T-helper 2 cell treated with Interferon-gamma antibody and Interleukin-4, amounts not matched to agents 5 μg/mL and 100 μg/mL, for 36 hours (primary cell): Measurements from ENCODE around the gene MRPS34.

Source experiments
- DNase-seq: peaks from one replicate; pipeline ENCODE4 v3.0.0; 2021; ENCODE audit warnings: low spot score
- H3K27ac Mint-ChIP-seq: one replicate; pipeline ENCODE4 v1.8.0; 2021; ENCODE audit warnings: mild to moderate bottlenecking, mixed read lengths
- H3K27me3 Mint-ChIP-seq: one replicate; pipeline ENCODE4 v1.8.0; 2021; ENCODE audit warnings: low read depth, mixed read lengths
- H3K36me3 Mint-ChIP-seq: one replicate; pipeline ENCODE4 v1.8.0; 2021; ENCODE audit warnings: low read depth, mixed read lengths
- H3K4me1 Mint-ChIP-seq: one replicate; pipeline ENCODE4 v1.8.0; 2021; ENCODE audit warnings: low read depth, mixed read lengths
- H3K4me3 Mint-ChIP-seq: one replicate; pipeline ENCODE4 v1.8.0; 2022; ENCODE audit warnings: mild to moderate bottlenecking, moderate library complexity, mixed read lengths
- H3K9me3 Mint-ChIP-seq: one replicate; pipeline ENCODE4 v1.8.0; 2021; ENCODE audit warnings: mixed read lengths

MRPS34 gene

GRCh38 chr16:1773703-1774447 is 941 bp upstream of the MRPS34 start:
- DNase-seq, result no peak
- Mint-ChIP-seq H3K4me1 (peaks cover 2% of the 10 kb centered on the region), H3K4me3 (peak overlapping the region; percentile 98), H3K9me3 (no peaks in the 10 kb centered on the region), H3K36me3 (peaks cover 12% of the 10 kb centered on the region), H3K27ac (peak overlapping the region; percentile 60), H3K27me3 (no peaks in the 10 kb centered on the region)

- H3K4me1 Mint-ChIP-seq, result peaks cover 2% of the 10 kb centered on the region
- peak within 1 kb of the TSS; percentile 98 for H3K4me3 Mint-ChIP-seq
- H3K36me3 Mint-ChIP-seq, result peaks cover 18% of the 10 kb centered on the region
- H3K9me3 Mint-ChIP-seq, result no peaks in the 10 kb centered on the region
- peak; percentile 45 for DNase-seq
- H3K27me3 Mint-ChIP-seq, result no peaks in the 10 kb centered on the region
- H3K27ac Mint-ChIP-seq, result peak within 1 kb of the TSS; percentile 97
Observed at GRCh38 chr16:1772362-1772907, 499 bp downstream of the MRPS34 start, which contains the start of gene EME2. EME2 (plus strand) TSS chr16:1772810; CDS start chr16:1773228, 418 bp downstream.

GRCh38 chr16:1771864-1772361 is 1.0 kb downstream of the MRPS34 start:
- peaks cover 20% of the 10 kb centered on the region for H3K36me3 Mint-ChIP-seq
- H3K27me3 Mint-ChIP-seq, result no peaks in the 10 kb centered on the region
- H3K27ac Mint-ChIP-seq, result peak overlapping the region; percentile 97
- peaks cover 2% of the 10 kb centered on the region for H3K4me1 Mint-ChIP-seq
- peak overlapping the region; percentile 98 for H3K4me3 Mint-ChIP-seq
- H3K9me3 Mint-ChIP-seq, result no peaks in the 10 kb centered on the region
- no peak for DNase-seq

- Mint-ChIP-seq H3K4me3 (peak within 1 kb of the TSS; percentile 98), H3K27me3 (no peaks in the 10 kb centered on the region), H3K36me3 (peaks cover 20% of the 10 kb centered on the region), H3K4me1 (peaks cover 2% of the 10 kb centered on the region), H3K27ac (peak within 1 kb of the TSS; percentile 97), H3K9me3 (no peaks in the 10 kb centered on the region)
- DNase-seq, result peak; percentile 83
Observed at GRCh38 chr16:1771188-1771863, 1.6 kb downstream of the MRPS34 start, which contains the start of gene NME3. NME3 (minus strand) TSS chr16:1771543; CDS start chr16:1771534, 9 bp downstream.

GRCh38 chr16:1770328-1771187 is 2.4 kb downstream of the MRPS34 start:
- peak overlapping the region; percentile 65 for H3K27ac Mint-ChIP-seq
- H3K4me1 Mint-ChIP-seq, result peaks cover 2% of the 10 kb centered on the region
- no peaks in the 10 kb centered on the region for H3K27me3 Mint-ChIP-seq
- no peaks in the 10 kb centered on the region for H3K9me3 Mint-ChIP-seq
- DNase-seq, result peak; percentile 39
- peaks cover 22% of the 10 kb centered on the region for H3K36me3 Mint-ChIP-seq
- H3K4me3 Mint-ChIP-seq, result peak overlapping the region; percentile 74

GRCh38 chr16:1769402-1770300 is 3.3 kb downstream of the MRPS34 start:
- DNase-seq, result no peak
- H3K27ac Mint-ChIP-seq, result peak overlapping the region; percentile 55
- H3K4me1 Mint-ChIP-seq, result peaks cover 2% of the 10 kb centered on the region
- H3K36me3 Mint-ChIP-seq, result peaks cover 22% of the 10 kb centered on the region
- H3K4me3 Mint-ChIP-seq, result peak overlapping the region; percentile 74
- H3K27me3 Mint-ChIP-seq, result no peaks in the 10 kb centered on the region
- no peaks in the 10 kb centered on the region for H3K9me3 Mint-ChIP-seq

GRCh38 chr16:1768767-1769401 is 4.0 kb downstream of the MRPS34 start:
- peaks cover 22% of the 10 kb centered on the region for H3K36me3 Mint-ChIP-seq
- peaks cover 2% of the 10 kb centered on the region for H3K4me1 Mint-ChIP-seq
- H3K27me3 Mint-ChIP-seq, result no peaks in the 10 kb centered on the region
- H3K4me3 Mint-ChIP-seq, result no peak overlapping the region
- no peak overlapping the region for H3K27ac Mint-ChIP-seq
- DNase-seq, result no peak
- H3K9me3 Mint-ChIP-seq, result no peaks in the 10 kb centered on the region

- no peak overlapping the region for H3K27ac Mint-ChIP-seq
- DNase-seq, result no peak
- H3K4me1 Mint-ChIP-seq, result peaks cover 2% of the 10 kb centered on the region
- H3K27me3 Mint-ChIP-seq, result no peaks in the 10 kb centered on the region
- H3K4me3 Mint-ChIP-seq, result no peak overlapping the region
- peaks cover 22% of the 10 kb centered on the region for H3K36me3 Mint-ChIP-seq
- no peaks in the 10 kb centered on the region for H3K9me3 Mint-ChIP-seq
Observed at GRCh38 chr16:1768061-1768766, 4.7 kb downstream of the MRPS34 start.

GRCh38 chr16:1767116-1767994 is 5.6 kb downstream of the MRPS34 start:
- Mint-ChIP-seq H3K4me3 (no peak overlapping the region), H3K36me3 (peaks cover 20% of the 10 kb centered on the region), H3K27ac (no peak overlapping the region), H3K9me3 (no peaks in the 10 kb centered on the region), H3K4me1 (peaks cover 2% of the 10 kb centered on the region), H3K27me3 (no peaks in the 10 kb centered on the region)
- no peak for DNase-seq

GRCh38 chr16:1766701-1767100 is 6.2 kb downstream of the MRPS34 start:
- no peak overlapping the region for H3K4me3 Mint-ChIP-seq
- H3K27ac Mint-ChIP-seq, result no peak overlapping the region
- H3K36me3 Mint-ChIP-seq, result peaks cover 14% of the 10 kb centered on the region
- DNase-seq, result no peak
- H3K4me1 Mint-ChIP-seq, result no peaks in the 10 kb centered on the region
- H3K9me3 Mint-ChIP-seq, result no peaks in the 10 kb centered on the region
- no peaks in the 10 kb centered on the region for H3K27me3 Mint-ChIP-seq

- no peaks in the 10 kb centered on the region for H3K4me1 Mint-ChIP-seq
- H3K27me3 Mint-ChIP-seq, result no peaks in the 10 kb centered on the region
- H3K9me3 Mint-ChIP-seq, result no peaks in the 10 kb centered on the region
- peaks cover 17% of the 10 kb centered on the region for H3K36me3 Mint-ChIP-seq
- H3K4me3 Mint-ChIP-seq, result no peak overlapping the region
- no peak overlapping the region for H3K27ac Mint-ChIP-seq
- no peak for DNase-seq
Observed at GRCh38 chr16:1766231-1766630, 6.7 kb downstream of the MRPS34 start.
